Limb (tissue), 2 donors: ENCODE results near the gene UBE4B.
"Not testable (repeated sequence)": the region's sequence is repeated elsewhere in the genome, so short reads cannot be mapped to it uniquely, and the experiment has no call there.

ENCODE experiments used
- DNase-seq, 2 donors: peaks; one replicate each; pipeline ENCODE4 v3.0.0-alpha.2; 2016; ENCODE audit errors: extremely low spot score in 2 of 2

Gene UBE4B

DNA sequence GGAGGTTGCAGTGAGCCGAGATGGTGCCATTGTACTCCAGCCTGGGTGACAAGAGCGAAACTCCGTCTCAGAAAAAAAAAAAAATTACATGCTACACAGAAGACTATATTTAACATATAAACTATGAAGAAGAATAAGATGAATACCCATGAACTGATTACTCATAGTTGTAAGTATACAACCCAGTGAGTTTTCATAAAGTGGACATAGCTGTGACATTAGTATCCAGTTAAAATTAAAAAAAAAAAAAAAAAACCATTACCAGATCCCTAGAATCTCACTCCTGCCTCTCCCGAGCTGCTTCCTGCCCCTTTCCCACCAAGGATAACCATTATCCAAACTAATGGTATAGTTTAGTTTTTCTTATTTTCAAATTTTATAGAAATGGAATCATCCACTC, 37.4 kb downstream of the UBE4B start:
- no peak for DNase-seq

DNA sequence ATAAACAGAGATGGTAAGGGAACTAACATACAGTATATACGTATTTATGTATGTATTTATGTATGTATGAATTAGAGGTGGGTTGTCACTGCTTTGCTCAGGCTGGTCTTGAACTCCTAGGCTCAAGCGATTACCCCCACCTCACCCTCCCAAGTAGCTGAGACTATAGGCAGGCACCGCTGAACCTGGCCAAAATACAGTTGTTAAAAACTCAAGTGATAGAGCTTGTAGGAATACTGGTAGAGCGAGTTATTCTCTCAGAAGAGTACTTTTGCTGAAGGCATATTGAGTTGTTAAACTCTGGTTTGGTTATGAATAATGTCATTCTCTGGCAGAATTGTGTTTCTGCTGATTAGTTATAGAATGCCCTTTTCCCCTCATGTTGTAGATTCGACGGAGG, 38.9 kb downstream of the UBE4B start:
- DNase-seq = no peak

DNA sequence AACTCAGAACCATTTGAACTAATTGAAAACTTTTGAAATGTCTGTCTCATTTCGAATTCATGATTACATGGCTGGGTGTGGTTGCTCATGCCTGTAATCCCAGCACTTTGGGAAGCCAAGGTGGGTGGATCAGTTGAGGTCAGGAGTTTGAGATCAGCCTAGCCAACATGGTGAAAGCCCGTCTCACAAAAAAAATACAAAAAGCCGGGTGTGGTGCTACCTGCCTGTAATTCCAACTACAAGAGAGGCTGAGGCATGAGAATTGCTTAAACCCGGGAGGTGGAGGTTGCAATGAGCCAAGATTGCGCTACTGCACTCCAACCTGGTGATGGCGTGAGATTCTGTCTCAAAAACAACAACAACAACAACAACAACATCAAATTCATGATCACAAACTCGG, 40.6 kb downstream of the UBE4B start:
- DNase-seq = not testable (repeated sequence)

DNA sequence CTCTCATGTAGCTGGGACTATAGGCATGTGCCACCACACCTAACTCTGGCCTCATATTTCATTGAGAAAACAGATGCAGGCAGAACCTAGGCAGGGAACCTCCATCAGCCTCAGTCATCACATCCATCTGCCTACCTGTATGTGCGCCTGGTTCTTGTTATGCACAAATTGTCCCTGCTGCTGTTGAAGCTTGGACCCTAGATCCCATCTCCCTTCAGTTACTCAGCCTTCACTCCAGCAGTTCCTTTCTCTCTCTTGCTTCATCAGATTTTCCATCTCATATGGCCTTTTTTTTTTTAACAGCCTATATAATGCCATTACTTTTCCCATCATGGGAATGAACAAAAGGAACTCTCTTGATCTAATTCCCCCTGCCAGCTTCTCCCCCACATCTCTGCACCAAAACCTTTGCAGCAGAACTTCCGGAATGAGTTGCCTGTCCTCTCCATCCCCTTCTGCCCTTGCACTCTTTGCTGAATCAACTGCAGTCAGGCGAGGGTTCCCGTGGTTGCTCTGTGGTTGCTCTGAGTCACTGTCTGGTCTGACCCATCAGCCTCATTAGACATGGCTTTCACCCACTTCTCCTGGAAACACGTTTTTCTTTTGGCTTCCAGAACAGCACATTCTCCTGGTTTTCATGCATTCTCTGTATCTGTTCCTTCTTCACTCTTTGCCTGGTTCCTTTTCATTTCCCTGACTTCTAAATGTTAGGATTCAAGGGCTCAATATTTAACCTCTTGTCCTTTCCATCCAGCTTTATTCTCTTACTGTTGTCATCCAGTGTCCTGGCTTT, 41.5 kb downstream of the UBE4B start:
- no peak for DNase-seq

DNA sequence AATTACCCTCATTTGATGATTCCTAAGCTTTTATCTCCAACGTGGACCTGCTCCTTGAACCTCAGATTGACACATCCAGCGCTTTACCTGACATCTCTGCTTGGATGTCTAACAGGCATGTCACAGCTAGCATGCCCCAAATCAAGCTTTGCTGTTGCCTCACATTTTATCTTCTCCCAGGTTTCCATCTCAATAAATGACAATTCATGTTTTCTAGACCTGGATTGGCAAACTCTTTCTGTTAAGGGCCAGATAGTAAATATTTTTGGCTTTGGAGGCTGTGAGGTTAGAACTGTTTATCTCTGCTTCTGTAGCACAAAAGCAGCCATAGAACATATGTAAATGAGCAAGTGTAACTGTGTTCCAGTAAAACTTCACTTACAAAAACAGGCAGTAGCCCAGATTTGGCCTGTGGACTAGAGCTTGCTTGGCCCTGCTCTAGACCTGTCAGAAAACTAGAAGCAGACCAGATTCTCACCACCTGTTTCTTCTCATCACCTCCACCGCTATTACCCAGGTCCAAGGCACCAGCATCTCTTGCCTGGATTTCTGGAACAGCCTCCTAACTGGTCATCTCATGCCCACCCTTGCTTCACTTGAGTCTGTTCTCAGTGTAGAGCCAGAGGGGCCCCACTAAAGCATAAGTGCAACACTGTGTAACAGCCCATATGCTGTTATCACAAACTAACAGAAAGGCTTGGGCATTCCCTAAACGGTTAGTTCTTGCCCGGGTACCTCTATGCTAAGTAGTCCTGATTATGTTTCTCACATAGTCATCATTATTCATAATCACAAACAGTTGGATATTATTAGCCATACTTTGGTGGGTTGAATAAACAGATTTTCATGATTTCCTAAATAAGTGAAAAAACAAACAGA, 42.3 kb downstream of the UBE4B start:
- no peak for DNase-seq

DNA sequence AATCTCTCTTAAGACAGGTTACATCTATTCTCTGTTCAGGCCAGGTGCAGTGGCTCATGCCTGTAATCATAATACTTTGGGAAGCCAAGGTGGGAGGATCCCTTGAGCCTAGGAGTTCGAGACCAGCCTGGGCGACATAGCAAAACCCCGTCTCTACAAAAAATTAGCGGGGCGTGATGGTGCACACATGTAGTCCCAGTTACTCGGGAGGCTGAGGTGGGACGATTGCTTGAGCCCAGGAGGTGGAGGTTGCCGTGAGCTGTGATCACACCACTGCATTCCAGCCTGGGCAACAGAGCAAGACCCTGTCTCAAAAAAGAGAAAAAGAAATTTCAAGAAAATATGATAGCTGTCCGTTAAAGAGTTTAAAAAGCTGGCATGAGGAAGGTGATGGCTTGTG, 43.0 kb downstream of the UBE4B start:
- no peak for DNase-seq

DNA sequence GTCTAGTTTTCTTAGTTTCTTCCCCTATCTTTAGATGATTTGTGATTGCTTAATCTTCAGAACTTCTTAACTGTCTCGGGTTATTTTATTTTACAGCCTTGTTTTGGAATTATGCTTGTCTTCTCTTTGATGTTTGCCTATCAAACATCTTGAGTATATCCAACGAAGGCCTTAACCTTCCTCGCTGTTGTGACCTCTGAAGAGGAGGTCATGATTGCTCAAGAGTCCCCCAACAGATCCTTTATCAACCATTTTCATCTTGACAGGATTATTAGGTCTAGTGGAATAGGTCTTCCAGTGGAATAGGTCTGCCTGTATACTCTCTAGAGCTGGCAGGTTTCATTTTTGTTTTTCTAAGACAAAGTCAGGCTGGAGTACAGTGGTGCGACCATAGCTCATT, 45.7 kb downstream of the UBE4B start:
- no peak for DNase-seq

DNA sequence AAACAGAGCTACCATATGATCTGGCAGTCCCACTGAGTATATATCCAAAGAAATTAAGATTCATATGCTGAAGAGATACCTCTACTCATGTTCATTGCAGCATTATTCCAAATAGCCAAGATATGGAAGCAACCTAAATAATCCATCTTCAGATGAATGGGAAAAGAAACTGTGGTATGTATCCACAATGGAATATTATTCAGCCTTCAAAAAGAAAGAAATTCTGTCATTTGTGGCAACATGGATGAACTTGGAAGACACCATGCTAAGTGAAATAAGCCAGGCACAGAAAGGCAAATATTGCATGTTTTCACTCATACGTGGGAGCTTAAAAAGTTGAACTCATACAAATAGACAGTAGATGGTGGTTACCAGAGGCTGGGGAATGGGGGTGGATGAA, 47.8 kb downstream of the UBE4B start:
- no peak for DNase-seq

DNA sequence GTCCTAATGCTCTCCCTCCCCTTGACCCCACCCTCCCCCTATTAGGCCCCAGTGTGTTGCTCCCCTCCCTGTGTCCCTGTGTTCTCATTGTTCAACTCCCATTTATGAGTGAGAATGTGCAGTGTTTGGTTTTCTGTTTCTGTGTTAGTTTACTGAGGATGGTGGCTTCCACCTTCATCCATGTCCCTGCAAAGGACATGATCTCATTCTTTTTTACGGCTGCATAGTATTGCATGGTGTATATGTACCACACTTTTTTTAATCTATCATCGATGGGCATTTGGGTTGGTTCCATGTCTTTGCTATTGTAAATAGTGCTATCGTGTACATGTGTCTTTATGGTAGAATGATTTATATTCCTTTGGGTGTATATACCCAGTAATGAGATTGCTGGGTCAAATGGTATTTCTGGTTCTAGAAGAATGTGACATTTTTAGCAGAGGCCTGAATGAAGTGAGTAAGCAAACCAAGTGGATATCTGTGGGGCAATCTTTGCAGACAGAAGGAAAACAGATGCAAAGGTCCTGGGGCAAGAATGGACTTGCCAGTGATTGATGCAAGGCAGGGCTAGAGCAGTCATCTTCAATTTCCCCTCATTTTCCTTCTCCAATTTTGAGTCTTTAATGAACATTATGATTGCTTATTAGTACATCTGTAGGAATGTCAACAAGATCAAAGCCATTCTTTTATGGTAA, 50.2 kb downstream of the UBE4B start:
- DNase-seq = no peak

DNA sequence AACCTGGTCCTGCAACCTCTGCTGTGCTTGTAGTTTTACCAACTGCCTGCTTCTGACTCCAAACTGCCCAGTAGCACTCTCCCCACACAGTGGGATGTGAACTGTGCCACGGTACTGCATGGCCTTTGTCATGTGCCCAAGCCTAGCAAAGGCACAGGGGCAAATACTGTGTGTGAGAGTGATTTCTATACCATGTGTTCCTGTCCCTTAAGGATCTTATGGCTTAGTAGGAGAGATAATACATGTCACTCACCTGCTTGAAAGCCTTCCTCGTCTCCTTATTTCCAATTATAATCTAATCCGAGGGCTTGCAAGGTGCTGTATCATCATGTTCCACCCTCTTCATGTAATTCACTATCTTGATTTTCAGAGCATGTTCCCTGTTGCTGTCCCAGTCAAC, 51.3 kb downstream of the UBE4B start:
- no peak for DNase-seq

DNA sequence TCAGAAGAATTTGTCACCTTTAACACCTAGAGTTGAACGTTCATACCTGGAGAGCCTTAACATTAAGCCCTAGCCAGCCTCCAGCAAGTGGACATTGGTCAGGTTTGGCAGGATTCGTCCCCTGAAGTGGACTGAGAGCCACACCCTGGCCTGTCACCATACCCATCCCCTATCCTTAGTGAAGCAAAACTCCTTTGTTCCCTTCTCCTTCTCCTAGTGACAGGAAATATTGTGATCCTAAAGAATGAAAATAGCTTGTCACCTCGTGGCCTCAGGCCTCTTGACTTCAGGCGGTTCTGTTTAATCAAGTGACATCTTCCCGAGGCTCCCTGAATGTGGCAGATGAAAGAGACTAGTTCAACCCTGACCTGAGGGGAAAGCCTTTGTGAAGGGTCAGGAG, 52.3 kb downstream of the UBE4B start:
- no peak for DNase-seq

DNA sequence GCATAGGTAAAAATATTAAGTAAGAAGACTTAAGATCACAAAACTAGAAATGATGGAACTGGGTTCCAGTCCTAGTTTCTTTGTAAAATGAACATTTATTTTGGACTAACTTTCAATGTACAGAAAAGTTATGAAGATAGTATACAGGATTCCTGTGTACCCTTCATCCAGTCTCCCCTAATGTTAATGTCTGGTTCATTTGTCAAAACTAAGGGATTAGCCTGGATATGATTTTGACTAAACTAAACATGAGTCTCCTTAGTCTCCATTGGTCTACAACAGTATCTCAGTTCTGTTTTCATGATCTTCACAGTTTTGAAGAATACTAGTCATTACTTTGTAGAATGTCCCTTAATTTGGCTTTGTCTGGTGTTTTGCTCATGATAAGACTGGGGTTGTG, 54.5 kb downstream of the UBE4B start:
- DNase-seq = no peak

DNA sequence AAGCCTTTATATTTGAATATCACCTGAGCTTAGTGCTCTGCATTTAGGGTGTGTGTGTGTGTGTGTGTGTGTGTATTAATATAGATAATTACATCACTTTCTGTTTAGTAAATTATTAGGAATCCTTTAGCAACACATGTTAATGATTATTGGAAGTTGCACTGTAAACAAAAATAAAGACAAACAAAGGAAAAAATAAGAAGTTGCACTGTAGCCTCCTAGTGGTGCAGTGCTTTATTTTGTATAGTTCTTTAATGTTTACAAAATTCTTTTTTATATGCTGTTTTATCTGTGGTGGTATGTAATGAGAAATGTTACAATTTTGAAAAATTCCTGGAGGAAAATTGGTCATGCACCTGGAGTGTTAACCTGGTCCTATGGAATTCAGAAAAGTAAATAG, 69.2 kb downstream of the UBE4B start:
- no peak for DNase-seq

DNA sequence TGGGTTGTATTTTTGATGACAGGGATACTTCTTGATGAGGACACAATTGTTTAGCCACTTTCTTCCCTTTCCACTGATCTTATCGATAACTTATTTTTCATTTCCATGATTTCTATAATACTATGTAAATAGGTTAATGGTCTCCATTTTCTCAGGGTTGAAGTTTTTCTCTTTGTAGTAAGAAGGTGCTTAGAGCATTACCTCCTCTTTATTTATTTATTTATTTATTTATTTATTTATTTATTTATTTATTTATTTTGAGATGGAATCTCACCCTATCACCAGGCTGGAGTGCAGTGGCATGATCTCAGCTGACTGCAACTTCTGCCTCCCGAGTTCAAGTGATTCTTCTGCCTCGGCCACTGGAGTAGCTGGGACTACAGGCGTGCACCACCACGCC, 70.4 kb downstream of the UBE4B start:
- DNase-seq = no peak

DNA sequence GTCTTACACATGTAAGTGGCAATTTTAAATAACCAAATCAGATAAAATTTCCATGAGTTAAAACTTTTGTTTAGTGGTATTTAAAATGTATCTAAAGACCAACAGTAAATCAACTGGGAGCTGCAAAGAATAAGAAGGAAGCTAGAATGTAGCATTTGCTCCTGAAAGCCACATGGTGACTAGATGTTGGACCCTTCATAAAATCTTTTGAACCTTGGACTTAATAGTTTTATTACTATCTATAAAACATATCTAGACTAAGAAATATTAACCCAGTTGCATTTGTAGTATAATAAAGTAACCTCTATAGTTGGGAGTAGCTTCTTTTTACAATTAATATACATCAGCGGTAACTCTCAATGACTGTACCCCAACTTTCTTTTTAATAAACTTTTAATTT, 72.1 kb downstream of the UBE4B start:
- DNase-seq = no peak

DNA sequence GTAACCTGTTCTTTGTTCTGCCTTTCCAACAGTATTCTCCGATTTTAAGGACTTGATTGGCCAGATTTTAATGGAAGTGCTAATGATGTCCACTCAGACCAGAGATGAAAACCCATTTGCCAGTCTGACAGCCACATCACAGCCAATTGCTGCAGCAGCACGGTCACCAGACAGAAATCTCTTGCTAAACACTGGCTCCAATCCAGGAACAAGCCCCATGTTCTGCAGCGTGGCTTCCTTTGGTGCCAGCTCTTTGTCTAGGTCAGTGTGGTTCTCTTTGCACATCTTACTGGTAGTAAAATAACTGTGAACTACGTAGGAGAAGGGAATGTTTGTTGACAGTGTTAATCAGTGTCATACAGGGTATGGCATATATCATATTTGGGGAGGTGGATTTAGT, 72.7 kb downstream of the UBE4B start:
- no peak for DNase-seq

DNA sequence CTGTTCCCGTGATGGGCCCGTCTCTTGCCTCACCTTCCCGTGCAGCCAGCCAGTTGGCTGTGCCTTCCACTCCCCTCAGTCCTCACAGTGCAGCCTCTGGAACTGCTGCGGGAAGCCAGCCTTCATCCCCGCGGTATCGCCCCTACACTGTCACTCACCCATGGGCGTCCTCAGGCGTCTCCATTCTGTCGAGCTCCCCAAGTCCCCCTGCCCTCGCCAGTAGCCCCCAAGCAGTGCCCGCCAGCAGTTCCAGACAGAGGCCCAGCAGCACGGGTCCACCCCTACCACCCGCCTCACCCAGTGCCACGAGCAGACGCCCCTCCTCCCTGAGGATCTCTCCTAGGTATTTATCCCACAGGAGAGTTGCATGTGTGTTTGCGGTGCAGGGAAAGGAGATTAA, 73.5 kb downstream of the UBE4B start:
- no peak for DNase-seq

DNA sequence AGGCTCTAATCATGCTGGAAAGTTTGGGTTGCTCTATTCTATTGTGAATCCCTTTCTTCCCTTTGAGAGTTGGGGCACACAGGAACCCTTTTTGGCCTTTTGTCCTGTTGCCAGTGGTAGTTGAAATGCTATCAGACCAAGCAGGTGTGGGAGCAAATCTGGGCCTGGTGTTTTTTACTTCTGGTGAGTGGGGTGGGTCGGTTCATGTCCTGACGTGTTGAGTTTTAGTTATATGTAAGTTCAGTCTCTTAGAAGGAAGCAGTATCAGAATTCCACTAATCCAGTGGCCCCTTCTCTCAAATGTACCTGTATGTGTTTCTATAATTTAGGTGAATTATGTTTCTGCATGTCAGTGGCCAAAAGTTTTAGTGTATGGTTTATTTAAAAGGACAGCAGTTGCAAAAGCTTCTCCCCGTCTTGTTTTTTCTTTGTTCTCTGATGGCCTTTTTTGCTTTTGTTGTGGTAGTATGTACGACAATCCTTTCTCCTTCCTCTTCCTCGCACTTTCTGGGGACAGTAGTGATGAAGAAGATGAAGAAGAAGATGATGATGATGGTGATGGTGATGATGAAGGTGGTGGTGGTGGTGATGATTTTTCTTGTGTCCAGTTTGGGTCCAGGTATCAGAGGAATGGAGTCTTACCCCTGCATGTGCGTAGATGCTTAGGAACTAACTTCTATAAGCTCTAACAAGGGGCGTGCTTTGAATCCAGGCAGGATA, 74.2 kb downstream of the UBE4B start:
- DNase-seq = no peak

DNA sequence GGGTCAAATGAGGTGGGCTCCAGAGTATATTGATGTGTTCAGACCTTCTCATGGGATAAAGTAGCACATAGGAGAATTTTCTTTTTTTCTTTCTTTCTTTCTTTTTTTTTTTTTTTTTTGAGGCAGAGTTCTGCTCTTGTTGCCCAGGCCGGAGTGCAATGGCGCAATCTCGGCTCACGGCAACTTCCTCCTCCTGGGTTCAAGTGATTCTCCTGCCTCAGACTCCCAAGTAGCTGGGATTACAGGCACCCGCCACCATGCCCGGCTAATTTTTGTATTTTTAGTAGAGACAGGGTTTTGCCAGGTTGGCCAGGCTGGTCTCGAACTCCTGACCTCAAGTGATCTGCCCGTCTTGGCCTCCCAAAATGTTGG, 74.7 kb downstream of the UBE4B start:
- not testable (repeated sequence) for DNase-seq

DNA sequence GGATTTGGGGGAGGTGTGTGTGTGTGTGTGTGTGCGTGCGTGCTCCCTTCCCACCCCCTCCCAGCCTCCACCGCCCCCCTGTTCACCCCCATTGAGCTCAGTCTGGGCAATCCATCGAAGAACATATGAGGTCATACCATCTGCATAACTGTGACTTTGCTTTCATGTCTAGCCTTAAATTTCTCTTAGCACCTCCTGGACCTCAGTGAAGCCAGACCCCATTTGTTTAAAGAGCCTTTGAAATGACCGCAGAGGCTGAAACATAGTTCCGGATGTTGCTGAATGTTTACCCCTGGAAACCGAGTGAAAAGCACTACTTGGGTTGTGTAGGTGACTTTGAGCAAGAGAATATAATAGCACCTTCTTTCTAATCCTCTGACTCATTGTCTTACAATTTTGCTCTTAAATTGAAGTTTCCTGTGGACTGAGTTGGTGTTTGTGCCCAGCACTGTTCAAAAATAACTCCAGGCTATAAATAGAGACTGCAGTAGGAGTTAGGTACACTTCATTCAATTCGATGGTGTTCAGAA, 75.4 kb downstream of the UBE4B start:
- DNase-seq = peak in 1 of 2 donors; percentile 41

DNA sequence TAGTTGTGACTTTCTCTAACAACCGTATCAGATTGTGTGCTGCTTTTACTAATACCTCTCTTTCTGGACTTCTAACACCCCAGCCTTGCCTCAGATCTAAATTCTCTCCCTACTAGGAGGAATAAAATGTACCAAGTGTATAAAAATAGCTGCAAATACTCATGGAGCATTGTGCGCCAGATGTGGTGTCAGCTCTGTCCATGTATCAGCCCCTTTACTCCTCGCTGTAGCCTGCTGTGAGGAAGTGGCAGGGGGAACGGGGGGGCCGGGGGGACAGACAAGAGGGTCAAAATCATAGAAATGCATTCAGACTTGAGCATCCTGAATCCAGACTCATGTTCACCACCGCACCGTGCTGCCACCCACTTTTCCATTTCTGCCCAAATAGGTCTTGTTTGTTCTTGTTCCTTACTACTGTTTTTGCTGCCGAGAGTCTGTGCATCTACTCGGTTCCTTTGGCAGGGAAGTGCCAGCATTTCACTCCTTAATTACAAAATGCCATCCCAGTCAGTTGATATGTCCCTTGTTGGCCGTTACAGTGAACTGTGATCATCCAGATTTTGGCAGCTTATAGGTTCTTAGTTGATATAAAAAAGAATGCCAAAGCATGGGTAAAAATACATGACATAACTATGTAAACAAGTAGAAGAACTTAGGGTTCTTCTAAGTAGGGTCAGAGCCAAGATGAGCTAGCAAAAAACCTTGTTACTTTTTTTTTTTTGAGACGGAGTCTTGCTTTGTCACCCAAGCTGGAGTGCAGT, 76.4 kb downstream of the UBE4B start:
- no peak for DNase-seq
